Natural killer cell (primary cell): Measurements from ENCODE around the gene CSKMT. TPM values are rescaled to one million over a fixed set of nuclear protein-coding genes. Genes with fewer than 3 reads are reported as not detected.
"Not testable (repeated sequence)": the region's sequence is repeated elsewhere in the genome, so short reads cannot be mapped to it uniquely, and the experiment has no call there.

ENCODE experiments used
- ATAC-seq, 3 donors: fragments of 150-1000 bp in 2 of 3; fragments of 200-7000 bp in 1 of 3; cut with Tn5 transposase; 1 replicate in 1 of 3; 2 replicates in 2 of 3; pipeline ENCODE4 v1.10.0; 2021; ENCODE audit warnings: mild to moderate bottlenecking in 2 of 3, moderate library complexity in 2 of 3
- DNase-seq, 2 donors: peaks; one replicate each; pipeline versions ENCODE4 v3.0.0 to v3.0.0-alpha.2; 2013 to 2021; ENCODE audit warnings: mixed read lengths in 1 of 2
- H3K27ac ChIP-seq: one replicate; pipeline ENCODE4 v1.5.1; 2013; ENCODE audit warnings: mild to moderate bottlenecking, low read length
- H3K27me3 ChIP-seq: one replicate; pipeline ENCODE4 v1.6.1; 2013; ENCODE audit warnings: low read length; ENCODE audit not compliant: control insufficient read depth, insufficient read depth
- H3K36me3 ChIP-seq: one replicate; pipeline ENCODE4 v1.6.1; 2013; ENCODE audit warnings: low read length; ENCODE audit not compliant: control insufficient read depth, insufficient read depth
- H3K4me1 ChIP-seq: one replicate; pipeline ENCODE4 v1.6.1; 2013; ENCODE audit warnings: low read length; ENCODE audit not compliant: control insufficient read depth, insufficient read depth
- H3K4me3 ChIP-seq: one replicate; pipeline ENCODE4 v1.5.1; 2013; ENCODE audit warnings: low read length
- H3K9me3 ChIP-seq: one replicate; pipeline ENCODE4 v1.6.1; 2013; ENCODE audit warnings: low read length; ENCODE audit not compliant: control insufficient read depth, insufficient read depth
- H3K27ac Mint-ChIP-seq, 2 donors: one replicate each; pipeline ENCODE4 v1.8.0; 2022; ENCODE audit warnings: mild to moderate bottlenecking in 2 of 2, mixed read lengths in 2 of 2, moderate library complexity in 1 of 2
- H3K27me3 Mint-ChIP-seq, 2 donors: one replicate each; pipeline ENCODE4 v1.8.0; 2022; ENCODE audit warnings: low read depth in 2 of 2, mixed read lengths in 2 of 2
- H3K36me3 Mint-ChIP-seq: one replicate; pipeline ENCODE4 v1.8.0; 2022; ENCODE audit warnings: mixed read lengths
- H3K4me1 Mint-ChIP-seq, 2 donors: one replicate each; pipeline ENCODE4 v1.8.0; 2022; ENCODE audit warnings: mixed read lengths in 2 of 2
- H3K4me3 Mint-ChIP-seq: one replicate; pipeline ENCODE4 v1.8.0; 2022; ENCODE audit warnings: mild to moderate bottlenecking, moderate library complexity, mixed read lengths
- H3K9me3 Mint-ChIP-seq, 2 donors: one replicate each; pipeline ENCODE4 v1.8.0; 2022; ENCODE audit warnings: mixed read lengths in 2 of 2
- CTCF ChIP-seq: fragments of 200-600 bp; IDR thresholded peaks from one replicate; pipeline ENCODE4 v1.8.0; 2022; ENCODE audit warnings: antibody characterized with exemption
- WGBS: methylation state at CpG from one replicate; pipeline ENCODE4 v1.1.7; 2013; ENCODE audit warnings: missing lambda C conversion rate; ENCODE audit not compliant: insufficient coverage; 5-methylcytosine and 5-hydroxymethylcytosine counted together
- intact Hi-C: fragments of 100-400 bp; cut with micrococcal nuclease; formaldehyde crosslinking; loops from one replicate; pipeline ENCODE4 v1.14.2; 2022
- total RNA-seq, 4 donors: library from RNA; stranded (reverse); fragments of 120-200 nt in 1 of 4; gene quantifications; one replicate each; pipeline versions ENCODE4 v1.2.3 to v1.2.4, GENCODE V29; 2013 to 2022

Gene CSKMT
- total RNA-seq, 3 donors from 2014 or later (not counting 1 experiment from before 2014, with no cell fraction given): 12.0 to 21.5 (median 13.7) TPM

GRCh38 chr11:62671608-62672389, 6.7 kb downstream of the CSKMT start, which contains the start of the genes LBHD1 and UQCC3:
TSS of gene LBHD1 (minus strand) at chr11:62672267. CDS start at chr11:62670031, 2,236 bp downstream.
TSS of gene UQCC3 (plus strand) at chr11:62671673. CDS start at chr11:62671746, 73 bp downstream.
- ATAC-seq (peak; percentile 78 to 93 (median 86)), DNase-seq (peak; percentile 76 to 85)
- Histone ChIP-seq H3K27me3 (no peaks in the 10 kb centered on the region), H3K4me1 (peaks cover 27% of the 10 kb centered on the region), H3K4me3 (peak within 1 kb of the TSS; percentile 85), H3K27ac (peak within 1 kb of the TSS; percentile 59), H3K9me3 (no peaks in the 10 kb centered on the region), H3K36me3 (peaks cover 9% of the 10 kb centered on the region)
- Mint-ChIP-seq H3K27me3 (no peaks in the 10 kb centered on the region), H3K4me1 (peaks cover 21 to 36% of the 10 kb centered on the region in 2 donors), H3K9me3 (no peaks in the 10 kb centered on the region), H3K27ac (peak within 1 kb of the TSS; percentile 92 to 97), H3K36me3 (peaks cover under 1% of the 10 kb centered on the region), H3K4me3 (peak within 1 kb of the TSS; percentile 99)
- no peak for TF ChIP-seq CTCF
- intact Hi-C loops: loop anchor here (5.0 kb wide), 1 partner anchor 36 kb away; the partner anchor contains the start of genes BSCL2 and GNG3
- WGBS: under 1% methylated on average over 59 of the region's 59 CpGs

GRCh38 chr11:62673196-62673525, 8.0 kb downstream of the CSKMT start:
- peak overlapping the region; percentile 99 for H3K4me3 Mint-ChIP-seq
- no peaks in the 10 kb centered on the region for H3K27me3 ChIP-seq
- WGBS: 87% methylated on average over 2 of the region's 2 CpGs
- H3K4me1 Mint-ChIP-seq: peaks cover 34 to 47% of the 10 kb centered on the region in 2 donors
- H3K27ac ChIP-seq: no peak overlapping the region
- no peaks in the 10 kb centered on the region for H3K9me3 ChIP-seq
- intact Hi-C loops: loop anchor here (5.0 kb wide), 1 partner anchor 34 kb away; the partner anchor contains the start of genes BSCL2 and GNG3
- H3K9me3 Mint-ChIP-seq: no peaks in the 10 kb centered on the region
- H3K4me3 ChIP-seq: no peak overlapping the region
- DNase-seq (no peak), ATAC-seq (no peak)
- H3K36me3 Mint-ChIP-seq: peaks cover 6% of the 10 kb centered on the region
- H3K36me3 ChIP-seq: peaks cover 20% of the 10 kb centered on the region
- peaks cover 32% of the 10 kb centered on the region for H3K4me1 ChIP-seq
- no peak for TF ChIP-seq CTCF
- H3K27ac Mint-ChIP-seq: peak overlapping the region; percentile 92 to 97
- H3K27me3 Mint-ChIP-seq: no peaks in the 10 kb centered on the region

- WGBS: over 99% methylated on average over 10 of the region's 10 CpGs
- not testable (repeated sequence) for H3K27ac Mint-ChIP-seq, H3K27ac ChIP-seq, H3K4me3 Mint-ChIP-seq, ATAC-seq, H3K4me3 ChIP-seq, H3K27me3 ChIP-seq, DNase-seq, H3K9me3 ChIP-seq, H3K36me3 Mint-ChIP-seq, H3K27me3 Mint-ChIP-seq, H3K9me3 Mint-ChIP-seq
- intact Hi-C loops: loop anchor here (5.0 kb wide), 2 partner anchors 83 to 248 kb away; partner anchors contain the start of gene TUT1
- Histone ChIP-seq H3K4me1 (peaks cover 43% of the 10 kb centered on the region), H3K36me3 (peaks cover 20% of the 10 kb centered on the region)
- H3K4me1 Mint-ChIP-seq: peaks cover 45 to 52% of the 10 kb centered on the region in 2 donors
Observed at GRCh38 chr11:62675415-62675814, 10.3 kb downstream of the CSKMT start.

- Histone ChIP-seq H3K9me3 (no peaks in the 10 kb centered on the region), H3K36me3 (peaks cover 20% of the 10 kb centered on the region), H3K27ac (no peak overlapping the region), H3K4me1 (peaks cover 35% of the 10 kb centered on the region), H3K27me3 (no peaks in the 10 kb centered on the region), H3K4me3 (no peak overlapping the region)
- TF ChIP-seq CTCF: no peak
- no peak for ATAC-seq
- Mint-ChIP-seq H3K4me3 (peak overlapping the region; percentile 93), H3K9me3 (no peaks in the 10 kb centered on the region), H3K36me3 (peaks cover 6% of the 10 kb centered on the region), H3K27me3 (no peaks in the 10 kb centered on the region), H3K27ac (peak overlapping the region; percentile 95 to 99), H3K4me1 (peaks cover 32 to 44% of the 10 kb centered on the region in 2 donors)
- DNase-seq: no peak
- intact Hi-C loops: loop anchor here (5.0 kb wide), 2 partner anchors 84 to 249 kb away; partner anchors contain the start of gene TUT1
- WGBS: 82% methylated on average over 6 of the region's 6 CpGs
Observed at GRCh38 chr11:62676698-62677097, 11.6 kb downstream of the CSKMT start.
